LNCaP clone FGC (cell line): ENCODE measurements around the gene PPP1R12A.

ENCODE experiments used
- DNase-seq: peaks from one replicate; pipeline ENCODE4 v3.0.0-alpha.2; 2011; ENCODE audit warnings: low read depth
- H3K4me3 ChIP-seq: 2 replicates; pipeline ENCODE4 v1.5.1; 2011; ENCODE audit warnings: mild to moderate bottlenecking, low read depth, low read length, control low read depth
- TF ChIP-seq, protein P1 (sequence below): IDR thresholded peaks from 2 replicates; pipeline ENCODE4 v1.5.1; 2012; ENCODE audit warnings: mild to moderate bottlenecking; ENCODE audit not compliant: control insufficient read depth, insufficient read depth; ENCODE audit errors: extremely low read depth

Gene PPP1R12A

DNA sequence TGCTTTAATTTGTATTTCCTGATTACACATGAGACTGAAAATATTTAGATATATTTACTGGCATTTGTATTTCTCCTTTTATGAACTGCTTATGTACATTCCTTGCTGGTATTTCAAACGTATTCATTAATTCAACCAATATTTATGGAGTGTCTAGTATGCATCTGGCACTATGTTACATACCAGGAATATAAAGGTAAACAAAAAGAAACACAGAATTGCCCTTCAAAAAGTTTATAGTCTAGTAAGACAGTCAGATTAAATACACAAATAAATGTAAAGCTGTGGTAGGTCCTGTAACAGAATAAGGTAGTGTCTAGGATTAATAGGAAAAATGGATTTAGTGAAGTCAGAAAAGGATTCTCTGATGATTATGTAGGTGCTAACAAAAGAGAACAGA lies 87.5 kb downstream of the PPP1R12A start:
- DNase-seq, result peak; percentile 85
- no peak overlapping the region for H3K4me3 ChIP-seq
- TF ChIP-seq, protein P1, sequence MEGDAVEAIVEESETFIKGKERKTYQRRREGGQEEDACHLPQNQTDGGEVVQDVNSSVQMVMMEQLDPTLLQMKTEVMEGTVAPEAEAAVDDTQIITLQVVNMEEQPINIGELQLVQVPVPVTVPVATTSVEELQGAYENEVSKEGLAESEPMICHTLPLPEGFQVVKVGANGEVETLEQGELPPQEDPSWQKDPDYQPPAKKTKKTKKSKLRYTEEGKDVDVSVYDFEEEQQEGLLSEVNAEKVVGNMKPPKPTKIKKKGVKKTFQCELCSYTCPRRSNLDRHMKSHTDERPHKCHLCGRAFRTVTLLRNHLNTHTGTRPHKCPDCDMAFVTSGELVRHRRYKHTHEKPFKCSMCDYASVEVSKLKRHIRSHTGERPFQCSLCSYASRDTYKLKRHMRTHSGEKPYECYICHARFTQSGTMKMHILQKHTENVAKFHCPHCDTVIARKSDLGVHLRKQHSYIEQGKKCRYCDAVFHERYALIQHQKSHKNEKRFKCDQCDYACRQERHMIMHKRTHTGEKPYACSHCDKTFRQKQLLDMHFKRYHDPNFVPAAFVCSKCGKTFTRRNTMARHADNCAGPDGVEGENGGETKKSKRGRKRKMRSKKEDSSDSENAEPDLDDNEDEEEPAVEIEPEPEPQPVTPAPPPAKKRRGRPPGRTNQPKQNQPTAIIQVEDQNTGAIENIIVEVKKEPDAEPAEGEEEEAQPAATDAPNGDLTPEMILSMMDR, result no peak

DNA sequence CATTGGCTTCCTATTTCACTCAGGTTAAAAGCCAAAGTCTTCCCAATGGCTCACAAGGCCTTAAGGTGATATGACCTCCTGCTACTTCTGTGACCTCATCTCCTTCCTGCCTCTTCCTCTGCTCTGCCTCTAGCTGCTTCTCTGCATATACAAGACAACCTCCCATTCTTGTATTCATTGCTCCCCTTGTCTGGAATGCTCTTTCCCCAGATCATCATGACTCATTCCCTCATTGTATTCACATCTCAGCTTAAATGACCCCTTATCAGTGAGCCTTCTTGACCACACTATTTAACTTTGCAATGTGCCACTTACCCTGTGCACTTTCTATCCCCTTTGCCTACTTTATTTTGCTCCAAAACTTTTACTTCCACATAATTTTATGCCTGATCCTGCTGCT lies 90.2 kb downstream of the PPP1R12A start:
- H3K4me3 ChIP-seq, result no peak overlapping the region
- no peak for DNase-seq
- TF ChIP-seq, protein P1, result no peak

DNA sequence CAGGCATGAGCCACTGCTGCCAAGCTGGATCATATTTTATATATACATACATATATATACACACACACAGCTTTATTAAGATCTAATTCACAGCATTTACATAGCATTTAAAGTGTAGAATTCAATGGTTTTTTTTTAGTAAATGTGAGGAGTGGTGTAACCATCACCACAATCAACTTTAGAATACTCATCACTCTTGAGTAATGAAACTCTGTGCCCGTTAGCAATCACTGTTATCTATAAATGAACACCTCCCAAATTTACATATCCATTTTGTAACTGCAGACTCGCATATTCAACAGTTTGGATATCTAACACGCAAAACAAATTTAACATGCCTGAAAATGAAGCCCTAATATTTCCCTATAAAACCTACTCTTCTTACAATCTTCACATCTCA lies 90.9 kb downstream of the PPP1R12A start:
- no peak overlapping the region for H3K4me3 ChIP-seq
- DNase-seq, result no peak
- TF ChIP-seq, protein P1, result no peak

DNA sequence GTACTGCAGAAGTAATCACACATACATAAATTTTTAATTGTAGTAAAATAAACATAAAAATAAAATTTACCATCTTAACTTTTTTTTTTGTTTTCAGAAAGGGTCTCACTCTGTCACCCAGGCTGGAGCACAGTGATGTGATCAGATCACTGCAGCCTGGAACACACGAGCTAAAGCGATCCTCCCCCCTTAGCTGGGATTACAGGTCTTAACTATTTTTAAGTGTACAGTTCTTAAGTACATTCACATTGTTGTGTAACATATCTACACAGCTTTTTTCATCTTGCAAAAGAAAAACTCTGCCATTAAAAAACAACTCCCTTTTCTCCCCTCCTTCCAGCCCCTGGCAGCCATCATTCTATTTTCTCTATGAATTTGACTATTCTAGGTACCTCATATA lies 92.3 kb downstream of the PPP1R12A start:
- TF ChIP-seq, protein P1, result no peak
- no peak overlapping the region for H3K4me3 ChIP-seq
- DNase-seq, result no peak

DNA sequence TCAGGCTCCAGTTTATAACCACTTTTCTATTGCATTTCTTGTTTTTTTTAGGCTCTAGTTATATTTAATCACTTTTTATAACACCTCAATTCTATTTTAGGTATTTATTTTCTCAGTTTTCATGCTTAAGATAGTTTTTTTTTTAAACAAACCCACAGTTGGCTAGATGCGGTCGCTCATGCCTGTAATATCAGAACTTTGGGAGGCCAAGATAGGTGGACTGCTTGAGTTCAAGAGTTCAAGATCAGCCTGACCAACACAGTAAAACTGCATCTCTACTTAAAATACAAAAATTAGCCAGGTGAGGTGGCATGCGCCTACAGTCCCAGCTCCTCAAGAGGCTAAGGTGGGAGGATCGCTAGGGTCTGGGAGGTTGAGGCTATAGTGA lies 93.0 kb downstream of the PPP1R12A start:
- DNase-seq, result no peak
- TF ChIP-seq, protein P1, result no peak
- no peak overlapping the region for H3K4me3 ChIP-seq

DNA sequence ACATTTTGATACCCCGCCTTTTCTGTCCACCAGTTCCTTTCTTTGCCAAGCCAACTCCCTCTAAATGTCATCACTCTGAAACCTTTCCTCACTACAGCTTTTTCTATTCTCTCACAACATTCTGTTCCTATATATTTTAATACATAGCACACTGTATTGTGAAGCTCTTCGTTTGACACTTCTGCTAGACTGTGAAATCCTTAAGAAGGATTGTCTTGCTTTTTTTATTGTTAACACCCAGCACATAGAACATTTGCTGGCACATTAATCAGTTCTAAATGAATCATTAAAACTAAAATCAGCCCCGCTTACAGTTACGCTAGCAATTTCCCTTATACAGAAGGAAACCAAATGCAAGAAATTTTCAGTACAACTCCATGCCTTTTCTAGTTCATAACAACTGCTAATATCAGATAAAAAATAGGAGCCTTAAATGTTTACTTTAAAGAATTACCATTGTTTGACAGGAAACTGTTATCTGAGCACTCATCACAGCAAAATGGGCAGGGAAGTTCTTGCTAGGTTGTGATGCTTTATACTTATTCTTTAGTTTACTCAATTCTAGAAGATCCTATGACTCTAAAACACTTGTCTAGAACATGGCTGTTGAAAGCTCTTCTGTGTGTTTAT lies 93.5 kb downstream of the PPP1R12A start:
- peak; percentile 14 for DNase-seq
- H3K4me3 ChIP-seq, result no peak overlapping the region
- TF ChIP-seq, protein P1, result no peak

DNA sequence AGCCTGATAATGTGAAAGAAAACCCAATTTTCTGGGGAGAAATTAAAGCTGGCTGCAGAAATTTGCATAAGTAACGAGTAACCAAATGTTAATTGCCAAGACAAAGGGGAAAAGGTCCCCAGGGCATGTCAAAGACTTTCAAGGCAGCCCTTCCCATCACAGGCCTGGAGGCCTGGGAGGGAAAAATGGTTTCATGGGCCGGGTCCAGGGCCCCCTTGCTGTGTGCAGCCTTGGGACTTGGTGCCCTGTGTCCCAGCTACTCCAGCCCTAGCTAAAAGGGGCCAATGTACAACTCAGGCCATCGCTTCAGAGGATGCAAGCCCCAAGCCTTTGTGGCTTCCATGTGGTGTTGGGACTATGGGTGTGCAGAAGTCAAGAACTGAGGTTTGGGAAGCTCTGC lies 96.5 kb downstream of the PPP1R12A start:
- DNase-seq, result no peak
- no peak overlapping the region for H3K4me3 ChIP-seq
- TF ChIP-seq, protein P1, result no peak
